ENCODE measurements around the gene C1QA.

The C1QA gene

GRCh38 chr1:22594396-22594795 lies 42.0 kb upstream of the C1QA start:
- Histone ChIP-seq H3K79me2 (ENCODE audit: insufficient read depth, low read length) (no peaks in the 10 kb centered on the region), H2AFZ (ENCODE audit: low read length) (no peak overlapping the region), H3K4me2 (ENCODE audit: low read depth, low read length, poor library complexity, severe bottlenecking) (no peak overlapping the region), H3F3A (ENCODE audit: low read depth) (no peaks in the 10 kb centered on the region), H3K9me3 (ENCODE audit: insufficient read depth, low read depth, low read length) (no peaks in the 10 kb centered on the region), H3K36me3 (ENCODE audit: insufficient read depth, low read length) (no peaks in the 10 kb centered on the region), H3K9ac (ENCODE audit: low read depth, low read length, poor library complexity, severe bottlenecking) (no peak overlapping the region), H3K4me1 (ENCODE audit: insufficient read depth, low read length, poor library complexity, severe bottlenecking) (no peaks in the 10 kb centered on the region), H3K4me3 (ENCODE audit: low read length, poor library complexity, severe bottlenecking) (no peak overlapping the region), H3K27me3 (ENCODE audit: insufficient read depth, low read length, poor library complexity, severe bottlenecking) (no peaks in the 10 kb centered on the region), H4K20me1 (ENCODE audit: insufficient read depth, low read length, poor library complexity, severe bottlenecking) (no peaks in the 10 kb centered on the region), H3K9me2 (replicated peaks; ENCODE audit: low read depth, low read length) (no peaks in the 10 kb centered on the region)
- TF ChIP-seq, protein P1, sequence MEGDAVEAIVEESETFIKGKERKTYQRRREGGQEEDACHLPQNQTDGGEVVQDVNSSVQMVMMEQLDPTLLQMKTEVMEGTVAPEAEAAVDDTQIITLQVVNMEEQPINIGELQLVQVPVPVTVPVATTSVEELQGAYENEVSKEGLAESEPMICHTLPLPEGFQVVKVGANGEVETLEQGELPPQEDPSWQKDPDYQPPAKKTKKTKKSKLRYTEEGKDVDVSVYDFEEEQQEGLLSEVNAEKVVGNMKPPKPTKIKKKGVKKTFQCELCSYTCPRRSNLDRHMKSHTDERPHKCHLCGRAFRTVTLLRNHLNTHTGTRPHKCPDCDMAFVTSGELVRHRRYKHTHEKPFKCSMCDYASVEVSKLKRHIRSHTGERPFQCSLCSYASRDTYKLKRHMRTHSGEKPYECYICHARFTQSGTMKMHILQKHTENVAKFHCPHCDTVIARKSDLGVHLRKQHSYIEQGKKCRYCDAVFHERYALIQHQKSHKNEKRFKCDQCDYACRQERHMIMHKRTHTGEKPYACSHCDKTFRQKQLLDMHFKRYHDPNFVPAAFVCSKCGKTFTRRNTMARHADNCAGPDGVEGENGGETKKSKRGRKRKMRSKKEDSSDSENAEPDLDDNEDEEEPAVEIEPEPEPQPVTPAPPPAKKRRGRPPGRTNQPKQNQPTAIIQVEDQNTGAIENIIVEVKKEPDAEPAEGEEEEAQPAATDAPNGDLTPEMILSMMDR (conservative IDR thresholded peaks at IDR 0.05; ENCODE audit: low read length), result no peak
- TF ChIP-seq EZH2phosphoT487 (IDR thresholded peaks at IDR 0.05; ENCODE audit: borderline replicate concordance), result no peak

DNA sequence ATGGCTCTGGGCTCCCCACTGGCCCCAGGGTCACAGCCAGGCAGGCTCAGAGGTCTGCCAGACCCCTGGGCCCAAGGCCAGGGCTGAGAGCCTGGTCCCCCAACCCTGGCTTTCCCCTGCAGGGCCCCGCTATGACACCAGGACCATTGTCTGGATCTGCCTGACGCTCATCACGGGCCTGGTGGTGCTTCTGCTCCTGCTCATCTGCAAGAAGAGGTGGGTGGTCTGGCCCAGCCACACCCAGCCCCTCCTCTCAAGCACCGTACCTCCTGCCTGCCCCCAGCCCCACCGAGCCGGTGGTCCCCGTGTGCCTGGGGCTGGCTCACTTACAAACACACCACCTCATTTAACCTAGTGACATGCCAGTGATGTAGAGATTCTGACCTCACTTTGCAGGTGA lies 41.3 kb upstream of the C1QA start:
- Histone ChIP-seq H3K27me3 (ENCODE audit: insufficient read depth, low read length, poor library complexity, severe bottlenecking) (no peaks in the 10 kb centered on the region), H3K9ac (ENCODE audit: low read depth, low read length, poor library complexity, severe bottlenecking) (no peak overlapping the region), H3K4me1 (ENCODE audit: insufficient read depth, low read length, poor library complexity, severe bottlenecking) (no peaks in the 10 kb centered on the region), H3K79me2 (ENCODE audit: insufficient read depth, low read length) (no peaks in the 10 kb centered on the region), H4K20me1 (ENCODE audit: insufficient read depth, low read length, poor library complexity, severe bottlenecking) (no peaks in the 10 kb centered on the region), H3K9me3 (ENCODE audit: insufficient read depth, low read depth, low read length) (no peaks in the 10 kb centered on the region), H3K36me3 (ENCODE audit: insufficient read depth, low read length) (no peaks in the 10 kb centered on the region), H2AFZ (ENCODE audit: low read length) (no peak overlapping the region), H3K4me2 (ENCODE audit: low read depth, low read length, poor library complexity, severe bottlenecking) (no peak overlapping the region), H3K4me3 (ENCODE audit: low read length, poor library complexity, severe bottlenecking) (no peak overlapping the region), H3F3A (ENCODE audit: low read depth) (no peaks in the 10 kb centered on the region), H3K9me2 (replicated peaks; ENCODE audit: low read depth, low read length) (no peaks in the 10 kb centered on the region)
- no peak for TF ChIP-seq EZH2phosphoT487 (IDR thresholded peaks at IDR 0.05; ENCODE audit: borderline replicate concordance)
- TF ChIP-seq, protein P1 (conservative IDR thresholded peaks at IDR 0.05; ENCODE audit: low read length), result no peak

DNA sequence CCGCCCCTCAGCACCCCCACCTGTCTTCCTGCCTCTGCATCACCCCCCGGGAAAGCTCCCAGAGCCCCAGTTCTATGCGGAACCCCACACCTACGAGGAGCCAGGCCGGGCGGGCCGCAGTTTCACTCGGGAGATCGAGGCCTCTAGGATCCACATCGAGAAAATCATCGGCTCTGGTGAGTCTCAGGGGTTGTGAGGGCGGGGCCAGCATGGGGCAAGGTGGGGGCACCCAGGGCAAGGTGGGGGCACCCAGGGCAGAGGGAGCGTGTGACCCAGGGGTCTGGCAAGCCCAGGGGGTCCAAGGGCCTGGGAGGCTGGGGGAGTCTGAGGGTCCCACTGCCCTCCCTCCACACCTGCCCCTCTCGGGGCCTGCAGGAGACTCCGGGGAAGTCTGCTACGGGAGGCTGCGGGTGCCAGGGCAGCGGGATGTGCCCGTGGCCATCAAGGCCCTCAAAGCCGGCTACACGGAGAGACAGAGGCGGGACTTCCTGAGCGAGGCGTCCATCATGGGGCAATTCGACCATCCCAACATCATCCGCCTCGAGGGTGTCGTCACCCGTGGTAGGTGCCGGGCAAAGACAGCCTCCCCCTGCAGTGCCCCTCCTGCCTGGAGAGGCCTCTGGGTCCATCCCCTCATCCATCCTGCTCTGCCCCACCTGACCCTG lies 39.0 kb upstream of the C1QA start:
- Histone ChIP-seq H3K27me3 (ENCODE audit: insufficient read depth, low read length, poor library complexity, severe bottlenecking) (no peaks in the 10 kb centered on the region), H3K9ac (ENCODE audit: low read depth, low read length, poor library complexity, severe bottlenecking) (no peak overlapping the region), H3K9me2 (replicated peaks; ENCODE audit: low read depth, low read length) (no peaks in the 10 kb centered on the region), H3K4me1 (ENCODE audit: insufficient read depth, low read length, poor library complexity, severe bottlenecking) (no peaks in the 10 kb centered on the region), H3K4me2 (ENCODE audit: low read depth, low read length, poor library complexity, severe bottlenecking) (no peak overlapping the region), H3K36me3 (ENCODE audit: insufficient read depth, low read length) (no peaks in the 10 kb centered on the region), H2AFZ (ENCODE audit: low read length) (no peak overlapping the region), H3K9me3 (ENCODE audit: insufficient read depth, low read depth, low read length) (no peaks in the 10 kb centered on the region), H3K79me2 (ENCODE audit: insufficient read depth, low read length) (no peaks in the 10 kb centered on the region), H4K20me1 (ENCODE audit: insufficient read depth, low read length, poor library complexity, severe bottlenecking) (no peaks in the 10 kb centered on the region), H3K4me3 (ENCODE audit: low read length, poor library complexity, severe bottlenecking) (no peak overlapping the region), H3F3A (ENCODE audit: low read depth) (no peaks in the 10 kb centered on the region)
- TF ChIP-seq, protein P1 (conservative IDR thresholded peaks at IDR 0.05; ENCODE audit: low read length), result no peak
- TF ChIP-seq EZH2phosphoT487 (IDR thresholded peaks at IDR 0.05; ENCODE audit: borderline replicate concordance), result no peak
